Measurements from ENCODE around the gene PRKG1. TPM values are rescaled to one million over a fixed set of nuclear protein-coding genes. Genes with fewer than 3 reads are reported as not detected.

Gene PRKG1
- polyA plus RNA-seq, 3 donors: not detected

DNA sequence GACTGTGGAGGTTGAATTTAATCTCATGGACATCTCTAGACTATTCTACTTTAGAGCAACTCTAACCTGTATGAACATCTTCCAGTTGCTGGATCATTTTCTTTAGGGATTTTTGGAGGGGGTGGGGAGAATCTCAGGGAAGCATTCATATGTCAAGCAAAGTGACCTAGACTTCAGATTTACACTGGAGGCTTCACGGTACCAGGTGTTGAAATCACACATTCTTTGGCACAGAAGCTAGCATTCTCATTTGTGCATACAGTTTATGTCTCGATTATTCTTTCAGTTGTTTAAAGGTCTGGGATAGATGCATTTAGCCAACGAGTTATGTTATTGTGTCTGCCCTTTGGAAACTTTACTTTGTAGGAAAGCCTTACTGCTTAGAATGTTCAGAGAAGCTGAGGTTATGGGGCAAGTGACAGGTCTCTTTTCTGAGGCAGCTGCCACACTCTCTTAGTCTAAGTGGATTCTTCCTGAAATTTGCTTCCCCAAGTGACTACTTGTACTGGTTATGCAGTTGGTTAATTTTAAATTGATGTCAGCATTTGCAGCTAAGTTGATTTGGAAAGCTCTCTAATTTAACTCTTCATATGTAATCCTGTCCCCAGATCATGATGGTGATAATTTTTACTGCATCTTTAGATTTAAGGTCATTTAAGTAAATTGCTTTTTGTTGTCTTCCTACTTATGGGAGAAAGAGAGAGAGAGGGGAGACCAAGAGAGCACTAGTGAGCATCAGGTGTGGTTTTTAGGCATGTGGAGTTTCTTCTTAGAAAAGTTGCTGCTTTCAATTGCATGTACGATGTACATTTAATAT, 153.8 kb downstream of the PRKG1 start:
- Histone ChIP-seq H3K27me3 (ENCODE audit: control insufficient read depth in 2 of 2, insufficient read depth in 2 of 2, low read length in 2 of 2) (no peaks in the 10 kb centered on the region), H3K9me3 (replicated peaks in 1 of 2; ENCODE audit: control insufficient read depth in 1 of 2, insufficient read depth in 1 of 2, low read length in 2 of 2) (no peaks in the 10 kb centered on the region), H3K4me3 (replicated peaks in 1 of 3; ENCODE audit: low read depth in 2 of 3, low read length in 3 of 3) (no peak overlapping the region), H3K4me1 (ENCODE audit: control insufficient read depth in 1 of 2, insufficient read depth in 2 of 2, low read length in 2 of 2) (no peaks in the 10 kb centered on the region), H2AFZ (ENCODE audit: insufficient read depth, low read depth, low read length, poor library complexity, severe bottlenecking) (no peak overlapping the region), H3K9ac (ENCODE audit: insufficient read depth, low read length, poor library complexity, severe bottlenecking) (no peak overlapping the region), H3K79me2 (ENCODE audit: insufficient read depth, low read length) (no peaks in the 10 kb centered on the region), H3K27ac (ENCODE audit: low read depth in 1 of 2, low read length in 2 of 2) (no peak overlapping the region), H3K4me2 (replicated peaks; ENCODE audit: extremely low read depth, low read length, poor library complexity, severe bottlenecking) (no peak overlapping the region), H4K20me1 (ENCODE audit: insufficient read depth, low read length) (no peaks in the 10 kb centered on the region), H3K36me3 (replicated peaks in 1 of 2; ENCODE audit: control insufficient read depth in 1 of 2, insufficient read depth in 2 of 2, low read length in 2 of 2) (no peaks in the 10 kb centered on the region)
- no peaks in the 10 kb centered on the region for H3K27me3 Mint-ChIP-seq (ENCODE audit: low read depth in 3 of 3)
- H3K4me1 Mint-ChIP-seq: peaks cover 3% of the 10 kb centered on the region
- 71% methylated on average over 3 of the region's 4 CpGs for WGBS (ENCODE audit: insufficient coverage)
- intact Hi-C loops (cut with micrococcal nuclease): no loop called here
- H3K27ac Mint-ChIP-seq: no peak overlapping the region
- no peaks in the 10 kb centered on the region for H3K9me3 Mint-ChIP-seq
- TF ChIP-seq, protein P1, sequence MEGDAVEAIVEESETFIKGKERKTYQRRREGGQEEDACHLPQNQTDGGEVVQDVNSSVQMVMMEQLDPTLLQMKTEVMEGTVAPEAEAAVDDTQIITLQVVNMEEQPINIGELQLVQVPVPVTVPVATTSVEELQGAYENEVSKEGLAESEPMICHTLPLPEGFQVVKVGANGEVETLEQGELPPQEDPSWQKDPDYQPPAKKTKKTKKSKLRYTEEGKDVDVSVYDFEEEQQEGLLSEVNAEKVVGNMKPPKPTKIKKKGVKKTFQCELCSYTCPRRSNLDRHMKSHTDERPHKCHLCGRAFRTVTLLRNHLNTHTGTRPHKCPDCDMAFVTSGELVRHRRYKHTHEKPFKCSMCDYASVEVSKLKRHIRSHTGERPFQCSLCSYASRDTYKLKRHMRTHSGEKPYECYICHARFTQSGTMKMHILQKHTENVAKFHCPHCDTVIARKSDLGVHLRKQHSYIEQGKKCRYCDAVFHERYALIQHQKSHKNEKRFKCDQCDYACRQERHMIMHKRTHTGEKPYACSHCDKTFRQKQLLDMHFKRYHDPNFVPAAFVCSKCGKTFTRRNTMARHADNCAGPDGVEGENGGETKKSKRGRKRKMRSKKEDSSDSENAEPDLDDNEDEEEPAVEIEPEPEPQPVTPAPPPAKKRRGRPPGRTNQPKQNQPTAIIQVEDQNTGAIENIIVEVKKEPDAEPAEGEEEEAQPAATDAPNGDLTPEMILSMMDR (IDR thresholded peaks at IDR 0.05): no peak
- no peaks in the 10 kb centered on the region for H3K36me3 Mint-ChIP-seq
- no peak overlapping the region for H3K4me3 Mint-ChIP-seq
- DNase-seq: no peak

DNA sequence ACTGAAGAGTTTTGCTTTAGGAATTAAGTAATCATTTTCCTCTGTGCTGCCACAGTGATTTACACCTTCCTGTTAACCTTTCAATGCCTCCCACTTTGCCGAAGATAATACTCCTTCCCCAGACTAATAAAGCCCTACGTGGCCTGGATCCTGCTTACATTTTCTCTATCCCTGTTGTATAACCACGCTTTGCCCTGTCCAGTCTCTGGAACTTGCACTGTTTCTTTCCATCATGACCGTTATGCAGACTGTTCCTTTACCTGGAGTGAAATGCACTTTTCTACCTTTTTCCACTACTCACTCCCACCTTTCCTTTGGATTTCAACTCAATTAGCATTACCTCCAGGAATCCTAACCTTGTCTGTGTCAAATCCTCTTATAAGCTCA, 154.4 kb downstream of the PRKG1 start:
- TF ChIP-seq, protein P1 (IDR thresholded peaks at IDR 0.05): no peak

More for the DNA sequence above, 154.4 kb downstream of the PRKG1 start:
- Histone ChIP-seq H3K27me3 (ENCODE audit: control insufficient read depth in 2 of 2, insufficient read depth in 2 of 2, low read length in 2 of 2) (no peaks in the 10 kb centered on the region), H3K4me3 (replicated peaks in 1 of 3; ENCODE audit: low read depth in 2 of 3, low read length in 3 of 3) (no peak overlapping the region), H3K27ac (ENCODE audit: low read depth in 1 of 2, low read length in 2 of 2) (no peak overlapping the region), H3K79me2 (ENCODE audit: insufficient read depth, low read length) (no peaks in the 10 kb centered on the region), H3K9ac (ENCODE audit: insufficient read depth, low read length, poor library complexity, severe bottlenecking) (no peak overlapping the region), H3K9me3 (replicated peaks in 1 of 2; ENCODE audit: control insufficient read depth in 1 of 2, insufficient read depth in 1 of 2, low read length in 2 of 2) (no peaks in the 10 kb centered on the region), H2AFZ (ENCODE audit: insufficient read depth, low read depth, low read length, poor library complexity, severe bottlenecking) (no peak overlapping the region), H3K4me1 (ENCODE audit: control insufficient read depth in 1 of 2, insufficient read depth in 2 of 2, low read length in 2 of 2) (no peaks in the 10 kb centered on the region), H3K4me2 (replicated peaks; ENCODE audit: extremely low read depth, low read length, poor library complexity, severe bottlenecking) (no peak overlapping the region), H4K20me1 (ENCODE audit: insufficient read depth, low read length) (no peaks in the 10 kb centered on the region), H3K36me3 (replicated peaks in 1 of 2; ENCODE audit: control insufficient read depth in 1 of 2, insufficient read depth in 2 of 2, low read length in 2 of 2) (no peaks in the 10 kb centered on the region)
- Mint-ChIP-seq H3K4me1 (peaks cover 3% of the 10 kb centered on the region), H3K9me3 (no peaks in the 10 kb centered on the region), H3K27ac (no peak overlapping the region), H3K4me3 (no peak overlapping the region), H3K27me3 (ENCODE audit: low read depth in 3 of 3) (no peaks in the 10 kb centered on the region), H3K36me3 (no peaks in the 10 kb centered on the region)
- intact Hi-C loops (cut with micrococcal nuclease): no loop called here
- DNase-seq: no peak
- WGBS (ENCODE audit: insufficient coverage): 51% methylated on average over 4 of the region's 4 CpGs
